H9 (cell line): ENCODE measurements around the gene BEGAIN. TPM values are rescaled to one million over a fixed set of nuclear protein-coding genes. Genes with fewer than 3 reads are reported as not detected.

Experiments used
- DNase-seq: peaks from one replicate; pipeline ENCODE4 v3.0.0-alpha.2; 2017
- H2AFZ ChIP-seq: one replicate; pipeline ENCODE4 v1.6.1; 2013; ENCODE audit warnings: mild to moderate bottlenecking, low read length, control low read depth, moderate library complexity
- H2AK5ac ChIP-seq: 2 replicates; pipeline ENCODE4 v1.6.1; 2013; ENCODE audit warnings: low read length, control low read depth, mixed read lengths; ENCODE audit not compliant: insufficient read length
- H2BK120ac ChIP-seq: one replicate; pipeline ENCODE4 v1.6.1; 2013; ENCODE audit warnings: low read depth, mild to moderate bottlenecking, low read length, control low read depth, inconsistent platforms; ENCODE audit not compliant: poor library complexity, severe bottlenecking
- H2BK12ac ChIP-seq: 2 replicates; pipeline ENCODE4 v1.6.1; 2013; ENCODE audit warnings: low read length, control low read depth, mixed read lengths, low read depth; ENCODE audit not compliant: insufficient read length
- H2BK15ac ChIP-seq: 2 replicates; pipeline ENCODE4 v1.6.1; 2013; ENCODE audit warnings: low read depth, low read length, control low read depth
- H2BK20ac ChIP-seq: one replicate; pipeline ENCODE4 v1.6.1; 2013; ENCODE audit warnings: low read depth, mild to moderate bottlenecking, low read length, control low read depth, inconsistent platforms; ENCODE audit not compliant: poor library complexity, severe bottlenecking
- H2BK5ac ChIP-seq: 2 replicates; pipeline ENCODE4 v1.6.1; 2013; ENCODE audit warnings: low read length, control low read depth, mixed read lengths; ENCODE audit not compliant: insufficient read length
- H3K14ac ChIP-seq: 2 replicates; pipeline ENCODE4 v1.6.1; 2013; ENCODE audit warnings: low read length, control low read depth; ENCODE audit not compliant: insufficient read depth
- H3K18ac ChIP-seq: 2 replicates; pipeline ENCODE4 v1.6.1; 2013; ENCODE audit warnings: low read depth, mild to moderate bottlenecking, mixed read lengths, low read length, control low read depth; ENCODE audit not compliant: insufficient read length
- H3K23ac ChIP-seq: 2 replicates; pipeline ENCODE4 v1.6.1; 2013; ENCODE audit warnings: low read length, control low read depth, mixed read lengths, low read depth; ENCODE audit not compliant: insufficient read length
- H3K23me2 ChIP-seq: 2 replicates; pipeline ENCODE4 v1.6.1; 2013; ENCODE audit warnings: low read depth, mild to moderate bottlenecking, mixed read lengths, low read length, control low read depth; ENCODE audit not compliant: insufficient read length, poor library complexity, severe bottlenecking
- H3K27ac ChIP-seq: 2 replicates; pipeline ENCODE4 v1.5.1; 2013; ENCODE audit warnings: low read length, control low read depth, mixed read lengths, low read depth; ENCODE audit not compliant: insufficient read length
- H3K27me3 ChIP-seq: 2 replicates; pipeline ENCODE4 v1.6.1; 2013; ENCODE audit warnings: low read length, control low read depth, inconsistent platforms; ENCODE audit not compliant: insufficient read depth
- H3K4ac ChIP-seq: 2 replicates; pipeline ENCODE4 v1.6.1; 2013; ENCODE audit warnings: low read depth, mild to moderate bottlenecking, control low read depth, inconsistent platforms, low read length, moderate library complexity
- H3K4me1 ChIP-seq: 2 replicates; pipeline ENCODE4 v1.6.1; 2013; ENCODE audit warnings: low read length, control low read depth, inconsistent platforms; ENCODE audit not compliant: insufficient read depth
- H3K4me2 ChIP-seq: 2 replicates; pipeline ENCODE4 v1.6.1; 2013; ENCODE audit warnings: low read length, control low read depth, mixed read lengths; ENCODE audit not compliant: insufficient read length, insufficient read depth
- H3K56ac ChIP-seq: 2 replicates; pipeline ENCODE4 v1.6.1; 2013; ENCODE audit warnings: low read depth, mild to moderate bottlenecking, mixed read lengths, low read length, control low read depth; ENCODE audit not compliant: insufficient read length
- H3K79me1 ChIP-seq: 2 replicates; pipeline ENCODE4 v1.6.1; 2013; ENCODE audit warnings: low read depth, mild to moderate bottlenecking, moderate library complexity, low read length, control low read depth, inconsistent platforms; ENCODE audit not compliant: insufficient read depth, poor library complexity, severe bottlenecking
- H3K79me2 ChIP-seq: 2 replicates; pipeline ENCODE4 v1.6.1; 2013; ENCODE audit warnings: low read length, control low read depth, inconsistent platforms; ENCODE audit not compliant: insufficient read depth
- H3K9ac ChIP-seq: 2 replicates; pipeline ENCODE4 v1.6.1; 2013; ENCODE audit warnings: low read length, control low read depth, mixed read lengths; ENCODE audit not compliant: insufficient read length; ENCODE audit errors: extremely low read depth
- H3K9me3 ChIP-seq: one replicate; pipeline ENCODE4 v1.6.1; 2013; ENCODE audit warnings: low read depth, low read length, inconsistent platforms; ENCODE audit not compliant: control insufficient read depth
- H3T11ph ChIP-seq: one replicate; pipeline ENCODE4 v1.6.1; 2013; ENCODE audit warnings: mild to moderate bottlenecking, low read length, control low read depth, inconsistent platforms
- H4K20me1 ChIP-seq: one replicate; pipeline ENCODE4 v1.6.1; 2013; ENCODE audit not compliant: control insufficient read depth, insufficient read length, insufficient read depth
- H4K5ac ChIP-seq: 2 replicates; pipeline ENCODE4 v1.6.1; 2013; ENCODE audit warnings: low read depth, mild to moderate bottlenecking, mixed read lengths, low read length, control low read depth; ENCODE audit not compliant: insufficient read length
- H4K8ac ChIP-seq: replicated peaks from 2 replicates; pipeline ENCODE4 v1.6.1; 2013; ENCODE audit warnings: low read length, control low read depth, mixed read lengths, low read depth; ENCODE audit not compliant: insufficient read length
- H4K91ac ChIP-seq: 2 replicates; pipeline ENCODE4 v1.6.1; 2013; ENCODE audit warnings: low read depth, mild to moderate bottlenecking, moderate library complexity, mixed read lengths, low read length, control low read depth; ENCODE audit not compliant: insufficient read length
- H3K27ac Mint-ChIP-seq, 3 experiments: 2 replicates in 2 of 3; 3 replicates in 1 of 3; pipeline ENCODE4 v1.8.0; 2020 to 2021; ENCODE audit warnings: mixed read lengths in 3 of 3, mild to moderate bottlenecking in 1 of 3, moderate library complexity in 1 of 3
- H3K27me3 Mint-ChIP-seq: 2 replicates; pipeline ENCODE4 v1.8.0; 2021; ENCODE audit warnings: low read depth, mild to moderate bottlenecking, moderate library complexity, mixed read lengths
- H3K36me3 Mint-ChIP-seq, 3 experiments: 2 replicates in 2 of 3; 3 replicates in 1 of 3; pipeline ENCODE4 v1.8.0; 2020 to 2021; ENCODE audit warnings: low read depth in 3 of 3, mixed read lengths in 3 of 3; ENCODE audit not compliant: insufficient read depth in 1 of 3
- H3K4me1 Mint-ChIP-seq, 2 experiments: 2 replicates each; pipeline ENCODE4 v1.8.0; 2020; ENCODE audit warnings: mixed read lengths in 2 of 2
- H3K4me3 Mint-ChIP-seq, 2 experiments: 2 replicates in 1 of 2; 3 replicates in 1 of 2; pipeline ENCODE4 v1.8.0; 2020 to 2021; ENCODE audit warnings: mild to moderate bottlenecking in 2 of 2, mixed read lengths in 2 of 2, moderate library complexity in 1 of 2
- H3K9me3 Mint-ChIP-seq, 2 experiments: 2 replicates in 1 of 2; 3 replicates in 1 of 2; pipeline ENCODE4 v1.8.0; 2020; ENCODE audit warnings: mild to moderate bottlenecking in 2 of 2, mixed read lengths in 2 of 2, moderate library complexity in 1 of 2
- CTCF ChIP-seq: fragments of 200-600 bp; sonication (generic); conservative IDR thresholded peaks from 3 replicates; pipeline ENCODE4 v1.8.0; 2021; ENCODE audit warnings: antibody characterized with exemption, mild to moderate bottlenecking
- WGBS: extraction: QIAGEN DNeasy Blood & Tissue Kit; methylation state at CpG from one replicate; pipeline ENCODE4 v1.1.7; 2013; ENCODE audit warnings: missing lambda C conversion rate, low lambda C conversion rate, mixed read lengths; ENCODE audit not compliant: insufficient read length; ENCODE audit errors: extremely low coverage; 5-methylcytosine and 5-hydroxymethylcytosine counted together
- total RNA-seq: library from RNA; stranded (reverse); gene quantifications from 2 replicates; pipeline ENCODE4 v1.2.1, GENCODE V29; 2021

The BEGAIN gene
- total RNA-seq, 1 experiment from 2014 or later = 2.6 TPM

- H2BK12ac ChIP-seq = no peak overlapping the region
- no peaks in the 10 kb centered on the region for H4K20me1 ChIP-seq
- H2BK5ac ChIP-seq = no peak overlapping the region
- no peak overlapping the region for H4K5ac ChIP-seq
- no peaks in the 10 kb centered on the region for H3K23me2 ChIP-seq
- no peak overlapping the region for H3K27ac Mint-ChIP-seq
- H3K36me3 Mint-ChIP-seq = no peaks in the 10 kb centered on the region
- WGBS = no CpG with 5 or more reads among the region's 10 CpGs
- H3K9me3 ChIP-seq = no peaks in the 10 kb centered on the region
- H3K14ac ChIP-seq = no peak overlapping the region
- H3K4ac ChIP-seq = no peak overlapping the region
- H3K4me2 ChIP-seq = no peak overlapping the region
- H2BK20ac ChIP-seq = no peak overlapping the region
- H2AFZ ChIP-seq = no peak overlapping the region
- no peaks in the 10 kb centered on the region; a peak in 2 of 5 replicates for H3K9me3 Mint-ChIP-seq
- no peak overlapping the region for H3K4me3 Mint-ChIP-seq
- no peaks in the 10 kb centered on the region for H3K79me1 ChIP-seq
- H4K91ac ChIP-seq = no peak overlapping the region
- no peak overlapping the region for H3K56ac ChIP-seq
- H3K4me1 ChIP-seq = peaks cover 2% of the 10 kb centered on the region; the same call in 1 of the 2 replicates
- no peak overlapping the region for H3T11ph ChIP-seq
- H3K27ac ChIP-seq = no peak overlapping the region
- H2BK120ac ChIP-seq = no peak overlapping the region
- DNase-seq = no peak
- H3K27me3 ChIP-seq = no peaks in the 10 kb centered on the region
- peaks cover 11 to 15% of the 10 kb centered on the region in 2 experiments for H3K4me1 Mint-ChIP-seq
- TF ChIP-seq CTCF = no peak
- no peak overlapping the region for H3K18ac ChIP-seq
- H3K27me3 Mint-ChIP-seq = peaks cover 47% of the 10 kb centered on the region
- no peak overlapping the region for H3K9ac ChIP-seq
- H3K23ac ChIP-seq = no peak overlapping the region
- H3K79me2 ChIP-seq = no peaks in the 10 kb centered on the region
- H4K8ac ChIP-seq = no peak overlapping the region
- no peak overlapping the region for H2AK5ac ChIP-seq
- H2BK15ac ChIP-seq = no peak overlapping the region
These were observed 31.6 kb upstream of the BEGAIN start for GRCh38 chr14:100618763-100619320.
